ENCODE data around the gene ZEB1. TPM values are rescaled to one million over a fixed set of nuclear protein-coding genes. Genes with fewer than 3 reads are reported as not detected.

ZEB1 gene
- polyA plus RNA-seq, 1 donor from 2014 or later: 18.0 TPM

- Histone ChIP-seq H3K4me2 (ENCODE audit: low read length) (no peak overlapping the region), H2AFZ (ENCODE audit: low read depth, low read length) (no peak overlapping the region), H3K36me3 (ENCODE audit: insufficient read depth, low read length) (no peaks in the 10 kb centered on the region), H3F3A (ENCODE audit: insufficient read depth, low read length, poor library complexity, severe bottlenecking) (no peaks in the 10 kb centered on the region), H4K20me1 (ENCODE audit: insufficient read depth) (no peaks in the 10 kb centered on the region), H3K79me2 (replicated peaks; ENCODE audit: insufficient read depth, low read length) (no peaks in the 10 kb centered on the region), H3K27ac (ENCODE audit: low read length) (no peak overlapping the region), H3K9me2 (ENCODE audit: insufficient read depth, low read length) (no peaks in the 10 kb centered on the region), H3K27me3 (ENCODE audit: insufficient read depth, low read depth, low read length) (no peaks in the 10 kb centered on the region), H3K4me3 (ENCODE audit: low read length) (no peak overlapping the region), H3K9me3 (ENCODE audit: low read length) (no peaks in the 10 kb centered on the region), H3K9ac (ENCODE audit: low read length) (no peak overlapping the region)
- no peak for TF ChIP-seq POLR2AphosphoS5 (IDR thresholded peaks at IDR 0.05)
- TF ChIP-seq MXI1 (conservative IDR thresholded peaks at IDR 0.05; ENCODE audit: poor library complexity, severe bottlenecking): no peak
- TF ChIP-seq TAF1 (IDR thresholded peaks at IDR 0.05; ENCODE audit: low read depth): no peak
- TF ChIP-seq SMC3 (conservative IDR thresholded peaks at IDR 0.05; ENCODE audit: poor library complexity): no peak
- no peak for TF ChIP-seq EP300 (conservative IDR thresholded peaks at IDR 0.05; ENCODE audit: poor library complexity, severe bottlenecking)
- TF ChIP-seq RAD21 (conservative IDR thresholded peaks at IDR 0.05): no peak
- no peak for TF ChIP-seq EZH2 (IDR thresholded peaks at IDR 0.05; ENCODE audit: borderline replicate concordance, insufficient read depth, low read length, poor library complexity, severe bottlenecking)
- no peak for TF ChIP-seq REST (IDR thresholded peaks at IDR 0.05; ENCODE audit: borderline replicate concordance)
- TF ChIP-seq CTCF (IDR thresholded peaks at IDR 0.05; ENCODE audit: poor library complexity, severe bottlenecking): no peak
Observed at GRCh38 chr10:31296754-31297153, 22.3 kb upstream of the ZEB1 start.

GRCh38 chr10:31299119-31299518 is 19.9 kb upstream of the ZEB1 start:
- Histone ChIP-seq H3K27ac (ENCODE audit: low read length) (no peak overlapping the region), H4K20me1 (ENCODE audit: insufficient read depth) (no peaks in the 10 kb centered on the region), H3K4me2 (ENCODE audit: low read length) (no peak overlapping the region), H3K9me2 (ENCODE audit: insufficient read depth, low read length) (no peaks in the 10 kb centered on the region), H3K79me2 (replicated peaks; ENCODE audit: insufficient read depth, low read length) (no peaks in the 10 kb centered on the region), H3K9me3 (ENCODE audit: low read length) (no peaks in the 10 kb centered on the region), H3K27me3 (ENCODE audit: insufficient read depth, low read depth, low read length) (no peaks in the 10 kb centered on the region), H3K4me3 (ENCODE audit: low read length) (no peak overlapping the region), H3K9ac (ENCODE audit: low read length) (no peak overlapping the region), H3K36me3 (ENCODE audit: insufficient read depth, low read length) (no peaks in the 10 kb centered on the region), H3F3A (ENCODE audit: insufficient read depth, low read length, poor library complexity, severe bottlenecking) (no peaks in the 10 kb centered on the region), H2AFZ (ENCODE audit: low read depth, low read length) (no peak overlapping the region)
- TF ChIP-seq POLR2AphosphoS5 (IDR thresholded peaks at IDR 0.05): no peak
- no peak for TF ChIP-seq TAF1 (IDR thresholded peaks at IDR 0.05; ENCODE audit: low read depth)
- TF ChIP-seq RAD21 (conservative IDR thresholded peaks at IDR 0.05): no peak
- no peak for TF ChIP-seq MXI1 (conservative IDR thresholded peaks at IDR 0.05; ENCODE audit: poor library complexity, severe bottlenecking)
- TF ChIP-seq REST (IDR thresholded peaks at IDR 0.05; ENCODE audit: borderline replicate concordance): no peak
- no peak for TF ChIP-seq EP300 (conservative IDR thresholded peaks at IDR 0.05; ENCODE audit: poor library complexity, severe bottlenecking)
- no peak for TF ChIP-seq CTCF (IDR thresholded peaks at IDR 0.05; ENCODE audit: poor library complexity, severe bottlenecking)
- TF ChIP-seq EZH2 (IDR thresholded peaks at IDR 0.05; ENCODE audit: borderline replicate concordance, insufficient read depth, low read length, poor library complexity, severe bottlenecking): no peak
- no peak for TF ChIP-seq SMC3 (conservative IDR thresholded peaks at IDR 0.05; ENCODE audit: poor library complexity)

All from neural cell (in vitro differentiated cells).